Calu3 (cell line): ENCODE results near the gene RUNDC3A. TPM values are rescaled to one million over a fixed set of nuclear protein-coding genes. Genes with fewer than 3 reads are reported as not detected.

ENCODE experiments used
- BruUV-seq: library from RNA; stranded (reverse); fragments of 400-500 nt; replicated peaks from 2 replicates; lab custom pipeline; 2021; lab: Mats Ljungman, UMichigan
- CTCF ChIA-PET: fragments of 300-600 bp; sonication (Branson Sonifier 250); formaldehyde crosslinking; loops from one replicate; lab custom pipeline; 2022; ENCODE audit warnings: antibody characterized with exemption; lab: Charles Lee
- DNase-seq: peaks from one replicate; pipeline ENCODE4 v3.0.0; 2022
- H3K27ac Mint-ChIP-seq: one replicate; pipeline ENCODE4 v1.8.0; 2022; ENCODE audit warnings: mixed read lengths; ENCODE audit not compliant: unreplicated experiment
- H3K27me3 Mint-ChIP-seq: one replicate; pipeline ENCODE4 v1.8.0; 2022; ENCODE audit warnings: mixed read lengths; ENCODE audit not compliant: unreplicated experiment
- H3K36me3 Mint-ChIP-seq: one replicate; pipeline ENCODE4 v1.8.0; 2022; ENCODE audit warnings: mild to moderate bottlenecking, moderate library complexity, mixed read lengths; ENCODE audit not compliant: insufficient read depth, unreplicated experiment
- H3K4me1 Mint-ChIP-seq: one replicate; pipeline ENCODE4 v1.8.0; 2022; ENCODE audit warnings: mild to moderate bottlenecking, low read depth, mixed read lengths; ENCODE audit not compliant: unreplicated experiment
- H3K4me3 Mint-ChIP-seq: one replicate; pipeline ENCODE4 v1.8.0; 2022; ENCODE audit warnings: mild to moderate bottlenecking, low read depth, moderate library complexity, mixed read lengths; ENCODE audit not compliant: unreplicated experiment
- H3K9me3 Mint-ChIP-seq: one replicate; pipeline ENCODE4 v1.8.0; 2022; ENCODE audit warnings: low read depth, mixed read lengths; ENCODE audit not compliant: unreplicated experiment
- CTCF ChIP-seq: fragments of 200-600 bp; IDR thresholded peaks from one replicate; pipeline ENCODE4 v1.8.0; 2022; ENCODE audit warnings: antibody characterized with exemption; ENCODE audit not compliant: unreplicated experiment
- intact Hi-C: fragments of 100-400 bp; cut with micrococcal nuclease; formaldehyde crosslinking; loops from one replicate; pipeline ENCODE4 v1.10.0; 2022; ENCODE audit not compliant: unreplicated experiment
- total RNA-seq: library from RNA; stranded (reverse); gene quantifications from 2 replicates; pipeline ENCODE4 v1.2.3, GENCODE V29; 2022

RUNDC3A gene
- total RNA-seq, 1 experiment from 2014 or later = 1.2 TPM

DNA sequence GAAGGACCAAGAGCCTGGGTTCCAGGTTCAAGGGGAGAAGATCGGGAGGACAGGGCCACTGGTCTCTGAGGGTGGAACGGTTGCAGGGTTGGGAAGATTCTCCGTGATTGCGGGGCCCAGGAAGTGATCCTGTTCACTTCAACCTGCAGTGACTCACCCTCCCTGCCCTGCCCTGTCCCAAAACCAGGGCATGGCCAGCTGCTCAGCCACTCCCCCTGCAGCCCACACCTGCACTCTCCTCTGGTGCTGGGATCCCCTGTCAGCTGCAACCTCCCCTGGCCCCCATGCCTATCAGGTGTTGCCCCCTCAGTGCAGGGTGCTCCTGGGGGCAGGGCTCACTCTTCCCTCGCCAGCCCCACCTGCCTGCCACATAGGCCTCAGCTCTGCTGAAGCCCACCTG, 1.1 kb downstream of the RUNDC3A start:
- Mint-ChIP-seq H3K4me3 (no peak overlapping the region), H3K9me3 (no peaks in the 10 kb centered on the region), H3K4me1 (peaks cover 11% of the 10 kb centered on the region), H3K27me3 (peaks cover 90% of the 10 kb centered on the region), H3K36me3 (peaks cover 15% of the 10 kb centered on the region), H3K27ac (no peak overlapping the region)
- no TSS peak for BruUV-seq
- DNase-seq = peak; percentile 61
- CTCF ChIA-PET = interaction anchor here (0.6 to 1.8 kb wide), 4 partner anchors 14 to 91 kb away, joined by 3 to 5 read pairs (median 4); no protein-coding TSS in a partner anchor
- intact Hi-C loops = no loop called here
- TF ChIP-seq CTCF = peak; percentile 31

DNA sequence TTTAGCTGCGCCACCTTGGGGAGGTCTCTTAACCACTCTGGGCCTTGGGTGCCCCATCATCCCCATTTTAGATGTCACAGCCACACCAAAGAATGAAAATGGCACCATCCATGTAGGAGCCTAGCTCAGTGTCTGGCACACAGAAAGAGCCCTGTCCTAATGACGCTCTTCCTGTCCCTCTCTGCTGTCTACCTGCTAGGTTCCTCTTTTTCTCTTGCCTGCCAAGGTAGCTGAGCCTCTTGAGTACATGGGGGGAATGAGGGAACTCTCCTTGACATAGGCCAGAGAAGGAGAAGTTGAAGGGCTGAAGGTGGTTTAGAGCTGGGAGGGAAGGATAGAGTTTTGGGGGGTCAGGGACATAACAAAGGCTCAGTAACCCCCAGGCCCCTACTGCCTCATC, 1.8 kb downstream of the RUNDC3A start:
- H3K27ac Mint-ChIP-seq = no peak overlapping the region
- intact Hi-C loops = no loop called here

GRCh38 chr17:44310609-44311376, 2.4 kb downstream of the RUNDC3A start:
- H3K4me1 Mint-ChIP-seq = peaks cover 11% of the 10 kb centered on the region
- H3K27ac Mint-ChIP-seq = no peak overlapping the region
- BruUV-seq = no TSS peak
- no peak for TF ChIP-seq CTCF
- CTCF ChIA-PET = interaction anchor here (0.6 to 1.3 kb wide), 5 partner anchors 9 to 1473 kb away, joined by 3 to 5 read pairs (median 3); partner anchors contain the start of gene CRHR1
- H3K36me3 Mint-ChIP-seq = peaks cover 20% of the 10 kb centered on the region
- DNase-seq = no peak
- intact Hi-C loops = no loop called here
- peaks cover 91% of the 10 kb centered on the region for H3K27me3 Mint-ChIP-seq
- no peaks in the 10 kb centered on the region for H3K9me3 Mint-ChIP-seq
- H3K4me3 Mint-ChIP-seq = no peak overlapping the region

More for the DNA sequence above, 1.8 kb downstream of the RUNDC3A start:
- H3K4me1 Mint-ChIP-seq = peaks cover 11% of the 10 kb centered on the region
- no TSS peak for BruUV-seq
- H3K4me3 Mint-ChIP-seq = no peak overlapping the region
- DNase-seq = no peak
- CTCF ChIA-PET = interaction anchor here (0.6 to 1.1 kb wide), 4 partner anchors 13 to 1474 kb away, joined by 3 to 5 read pairs (median 4); partner anchors contain the start of gene CRHR1
- H3K27me3 Mint-ChIP-seq = peaks cover 91% of the 10 kb centered on the region
- no peak for TF ChIP-seq CTCF
- H3K9me3 Mint-ChIP-seq = no peaks in the 10 kb centered on the region
- peaks cover 15% of the 10 kb centered on the region for H3K36me3 Mint-ChIP-seq

- peaks cover 11% of the 10 kb centered on the region for H3K4me1 Mint-ChIP-seq
- H3K36me3 Mint-ChIP-seq = peaks cover 20% of the 10 kb centered on the region
- H3K9me3 Mint-ChIP-seq = no peaks in the 10 kb centered on the region
- no peak overlapping the region for H3K4me3 Mint-ChIP-seq
- DNase-seq = no peak
- no peak overlapping the region for H3K27ac Mint-ChIP-seq
- CTCF ChIA-PET = interaction anchor here (0.6 to 1.3 kb wide), 3 partner anchors 10 to 90 kb away, joined by 3 to 4 read pairs (median 4); no protein-coding TSS in a partner anchor
- peaks cover 91% of the 10 kb centered on the region for H3K27me3 Mint-ChIP-seq
- intact Hi-C loops = no loop called here
- no TSS peak for BruUV-seq
- TF ChIP-seq CTCF = no peak
These were observed 3.3 kb downstream of the RUNDC3A start for GRCh38 chr17:44311562-44312181.
